HEK293 (cell line): ENCODE data around the gene ACTR3.

Experiments
- BCL11A ChIP-seq: fragments of 450-650 bp; formaldehyde crosslinking; IDR thresholded peaks from 2 replicates; pipeline ENCODE4 v1.5.1; 2016; ENCODE audit warnings: low read depth, missing biosample characterization, missing genetic modification characterization
- CTCF ChIP-seq: fragments of 450-650 bp; formaldehyde crosslinking; IDR thresholded peaks from 2 replicates; pipeline ENCODE4 v1.5.1; 2016; ENCODE audit warnings: missing biosample characterization, missing genetic modification characterization
- INSM2 ChIP-seq: fragments of 450-650 bp; formaldehyde crosslinking; IDR thresholded peaks from 2 replicates; pipeline ENCODE4 v1.5.1; 2016; ENCODE audit warnings: missing biosample characterization, missing genetic modification characterization
- KLF1 ChIP-seq: fragments of 450-650 bp; formaldehyde crosslinking; IDR thresholded peaks from 2 replicates; pipeline ENCODE4 v1.5.1; 2016; ENCODE audit warnings: missing biosample characterization, missing genetic modification characterization
- REST ChIP-seq: fragments of 450-650 bp; formaldehyde crosslinking; IDR thresholded peaks from 2 replicates; pipeline ENCODE4 v1.5.1; 2016; ENCODE audit warnings: missing biosample characterization, missing genetic modification characterization
- ZFP41 ChIP-seq: fragments of 450-650 bp; formaldehyde crosslinking; IDR thresholded peaks from 2 replicates; pipeline ENCODE4 v1.5.1; 2016; ENCODE audit warnings: missing biosample characterization, missing genetic modification characterization, borderline replicate concordance
- ZNF280D ChIP-seq: fragments of 450-650 bp; formaldehyde crosslinking; IDR thresholded peaks from 2 replicates; pipeline ENCODE4 v1.5.1; 2016; ENCODE audit warnings: missing biosample characterization, missing genetic modification characterization
- ZNF530 ChIP-seq: fragments of 450-650 bp; formaldehyde crosslinking; IDR thresholded peaks from 2 replicates; pipeline ENCODE4 v1.5.1; 2016; ENCODE audit warnings: low read depth, missing biosample characterization, missing genetic modification characterization
- ZNF670 ChIP-seq: fragments of 450-650 bp; formaldehyde crosslinking; IDR thresholded peaks from 2 replicates; pipeline ENCODE4 v1.5.1; 2016; ENCODE audit warnings: missing biosample characterization, missing genetic modification characterization, low read depth

GRCh38 chr2:113879457-113879856 is 10.4 kb upstream of the ACTR3 start:
- no peak for TF ChIP-seq ZNF530 (tag by site-specific recombination)
- TF ChIP-seq CTCF: no peak
- no peak for TF ChIP-seq ZFP41 (tag by site-specific recombination)
- TF ChIP-seq REST (tag by site-specific recombination): no peak
- no peak for TF ChIP-seq ZNF670
- no peak for TF ChIP-seq BCL11A (tag by site-specific recombination)
- no peak for TF ChIP-seq INSM2 (tag by site-specific recombination)
- no peak for TF ChIP-seq ZNF280D (tag by site-specific recombination)
- TF ChIP-seq KLF1 (tag by site-specific recombination): no peak
